ENCODE data around the gene ARAP2.
A peak's percentile ranks its signal among the peaks of the same experiment; 100 is the strongest.

The ARAP2 gene

DNA sequence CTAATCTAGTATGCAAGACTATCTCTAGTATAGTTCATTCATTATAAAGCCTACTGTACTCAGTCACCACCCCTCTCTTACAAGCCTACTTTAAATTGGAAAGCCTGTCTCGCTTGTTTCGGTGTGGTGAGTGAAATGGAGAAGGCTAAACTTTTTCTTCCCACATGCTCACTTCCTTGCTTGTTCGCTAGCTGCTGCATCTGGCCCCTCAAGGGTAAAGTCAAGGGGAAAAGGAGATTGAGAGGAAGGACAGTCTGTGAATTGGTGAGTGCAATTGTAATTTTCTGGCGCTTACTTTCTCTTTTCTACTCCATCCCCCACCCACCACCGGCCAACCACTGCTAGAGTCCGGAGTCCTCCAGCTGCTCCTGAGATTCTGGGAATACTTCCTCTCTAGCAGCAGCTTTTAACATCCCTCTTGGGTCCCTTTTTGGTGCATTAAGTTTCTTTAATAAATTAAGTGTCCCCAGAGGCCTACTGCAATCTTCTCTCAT is 12.1 kb upstream of the ARAP2 start:
- DNase-seq (ENCODE audit: low read depth), result no peak

DNA sequence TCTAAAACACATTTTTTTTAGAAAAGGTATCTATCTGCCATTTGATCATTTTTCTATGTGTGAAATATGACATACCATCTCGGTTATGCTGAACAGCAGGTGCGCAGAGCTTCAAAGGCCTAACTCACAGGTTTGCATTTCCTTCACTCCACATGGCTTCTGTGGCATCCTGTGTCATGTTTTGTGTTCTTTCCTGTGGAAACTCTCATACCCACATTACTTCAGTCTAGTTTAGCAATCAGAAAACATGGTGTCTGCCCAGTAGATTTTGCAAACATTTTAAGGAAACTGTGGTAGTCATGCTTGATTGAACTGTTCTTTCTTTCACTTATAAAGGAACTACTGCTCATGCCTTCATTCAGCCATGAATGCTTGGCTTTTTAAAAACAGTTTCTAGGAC is 11.3 kb upstream of the ARAP2 start:
- DNase-seq (ENCODE audit: low read depth), result no peak

DNA sequence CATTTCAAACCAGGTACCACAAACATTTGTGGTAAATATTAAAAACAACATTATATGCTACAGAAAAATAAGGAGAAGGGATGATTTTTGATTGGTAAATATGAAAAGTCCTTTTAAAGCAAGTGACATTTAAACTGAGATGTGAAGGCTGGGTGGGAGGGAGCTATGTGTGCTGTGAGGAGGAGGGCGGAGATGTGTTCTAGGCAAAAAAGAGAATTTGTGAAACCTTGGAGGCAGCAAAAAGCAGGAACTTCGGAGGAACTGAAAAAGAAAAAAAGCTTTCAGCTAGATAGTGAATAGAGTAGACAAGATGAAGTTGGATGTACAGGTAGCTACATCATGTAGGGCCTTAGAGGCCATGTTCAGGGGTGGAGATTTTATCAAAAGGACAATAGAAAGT is 10.1 kb upstream of the ARAP2 start:
- no peak for DNase-seq (ENCODE audit: low read depth)

DNA sequence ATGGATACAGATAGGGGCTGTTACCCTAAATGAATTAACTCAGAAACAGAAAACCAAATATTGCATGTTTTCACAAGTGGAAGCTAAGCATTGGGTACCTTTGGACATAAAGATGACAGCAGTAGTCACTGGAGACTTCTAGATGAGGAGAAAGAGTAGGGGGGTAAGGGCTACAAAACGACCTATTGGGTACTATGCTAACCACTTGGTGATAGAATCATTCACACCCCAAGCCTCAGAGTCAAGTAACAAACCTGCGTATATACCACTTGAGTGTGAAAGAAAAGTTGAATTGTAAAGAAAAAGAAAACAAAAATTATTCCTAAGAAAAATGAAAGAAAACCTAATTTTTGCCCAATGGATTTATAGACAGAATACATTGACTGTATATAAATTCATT is 7.7 kb upstream of the ARAP2 start:
- no peak for DNase-seq (ENCODE audit: low read depth)

DNA sequence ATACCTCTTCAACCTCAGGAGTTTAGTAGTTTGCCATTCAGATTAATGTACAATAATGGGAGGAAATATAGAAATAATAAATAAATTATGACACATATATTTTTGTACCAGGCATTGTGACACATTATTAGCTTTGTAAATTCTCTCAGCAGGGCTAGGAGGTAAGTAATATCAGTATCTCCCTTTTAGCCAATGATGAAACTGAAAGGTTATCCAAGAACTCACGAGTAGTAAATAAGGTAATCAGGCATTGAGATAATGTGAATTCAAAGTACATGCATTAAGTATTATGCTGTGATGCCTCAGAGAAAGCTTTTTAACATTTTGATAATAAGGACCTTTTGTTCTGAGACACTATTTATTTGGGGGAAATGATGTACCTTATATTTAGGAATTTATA is 5.3 kb upstream of the ARAP2 start:
- no peak for DNase-seq (ENCODE audit: low read depth)

DNA sequence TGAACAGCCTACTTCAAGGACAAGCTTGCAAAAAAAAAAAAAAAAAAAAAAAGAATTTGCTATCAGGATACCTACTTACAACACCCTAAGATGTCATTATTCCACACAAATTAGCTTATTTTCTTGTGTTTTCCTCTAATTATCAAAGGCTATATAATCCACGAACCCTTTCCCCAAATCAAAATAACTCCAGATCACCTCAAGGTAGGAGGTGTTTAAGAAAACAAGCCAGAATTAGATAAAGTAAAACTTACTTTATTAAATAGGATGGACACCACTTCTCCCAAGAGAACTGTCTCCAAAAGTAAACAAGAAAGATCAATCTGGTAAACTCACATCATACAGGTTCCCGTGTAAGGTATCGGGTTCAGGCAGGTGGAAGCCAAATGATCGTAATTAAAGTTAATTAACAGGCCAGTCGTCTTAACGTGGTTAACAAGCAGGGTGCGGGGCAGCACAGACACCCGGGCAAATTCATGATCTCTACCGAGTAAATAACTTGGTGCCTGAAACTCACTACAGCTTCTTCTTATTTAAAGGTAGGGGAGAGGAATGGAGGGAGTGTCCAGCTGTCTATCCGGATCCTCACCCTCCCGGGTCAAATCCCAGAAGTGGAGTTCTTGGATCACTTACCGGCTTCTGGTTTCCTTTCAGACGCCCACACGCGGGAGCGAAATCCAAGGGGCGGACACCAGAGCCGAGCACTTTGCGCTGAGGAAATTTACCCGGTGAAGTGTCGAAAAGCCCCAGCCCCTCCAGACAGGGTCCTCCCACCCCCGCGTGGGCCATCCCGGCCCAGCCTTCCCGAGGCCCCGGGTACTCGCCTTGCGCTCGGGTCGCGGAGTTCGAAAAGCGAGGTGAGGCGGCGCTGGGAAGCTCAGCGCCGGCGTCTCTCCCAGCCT is 708 bp downstream of the ARAP2 start:
- no peak for DNase-seq (ENCODE audit: low read depth)

DNA sequence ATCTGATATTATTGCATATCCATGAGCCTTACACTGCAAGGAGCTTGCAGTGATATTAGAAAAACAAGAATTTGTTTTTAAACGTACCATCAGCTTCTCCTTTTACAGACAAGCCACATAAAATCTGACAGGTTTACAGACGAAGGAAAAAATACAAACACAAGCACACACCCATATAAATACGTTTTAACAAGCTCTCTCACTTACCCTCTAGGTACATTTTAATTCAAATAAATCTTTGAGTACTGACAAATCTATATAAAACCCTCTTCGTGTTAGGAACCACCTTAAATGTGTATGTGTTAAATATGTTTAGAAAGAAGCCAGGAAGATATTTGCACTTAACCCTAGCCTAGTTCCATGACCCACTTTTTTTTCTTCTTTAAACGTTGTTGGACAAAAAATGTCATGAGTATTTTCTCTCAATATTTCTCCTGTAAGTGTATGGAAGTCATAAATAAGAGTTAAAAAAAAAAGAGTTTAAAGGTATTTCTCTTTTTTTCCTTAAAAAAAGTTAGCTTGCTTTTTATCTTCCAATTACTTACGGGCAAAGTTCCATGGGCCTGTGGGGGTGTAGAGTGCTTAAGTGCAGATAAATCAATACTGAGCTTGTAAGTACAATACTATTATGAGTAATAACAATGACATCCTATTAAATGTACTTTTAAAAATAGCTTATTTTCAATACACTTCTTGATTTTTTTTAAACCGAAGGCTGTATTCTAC is 1.5 kb downstream of the ARAP2 start:
- no peak for DNase-seq (ENCODE audit: low read depth)

DNA sequence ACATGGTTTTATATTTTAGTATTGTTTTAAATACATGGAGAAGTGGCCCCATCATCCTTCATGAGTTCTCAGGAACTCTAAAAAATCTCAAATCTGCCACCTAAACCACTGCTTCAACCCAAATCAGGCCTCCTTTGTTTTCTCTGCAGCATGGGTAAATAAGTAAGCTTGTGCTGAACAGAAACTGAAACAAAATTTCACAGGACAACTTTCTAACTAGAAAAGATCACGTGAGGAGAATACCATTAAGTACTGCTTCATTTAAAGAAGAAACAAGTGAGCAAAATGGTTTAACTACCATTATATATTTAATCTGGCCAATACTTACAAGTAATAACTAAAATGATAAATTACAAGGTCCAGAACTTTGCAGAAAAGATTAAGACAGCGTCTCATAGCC is 2.5 kb downstream of the ARAP2 start:
- no peak for DNase-seq (ENCODE audit: low read depth)

DNA sequence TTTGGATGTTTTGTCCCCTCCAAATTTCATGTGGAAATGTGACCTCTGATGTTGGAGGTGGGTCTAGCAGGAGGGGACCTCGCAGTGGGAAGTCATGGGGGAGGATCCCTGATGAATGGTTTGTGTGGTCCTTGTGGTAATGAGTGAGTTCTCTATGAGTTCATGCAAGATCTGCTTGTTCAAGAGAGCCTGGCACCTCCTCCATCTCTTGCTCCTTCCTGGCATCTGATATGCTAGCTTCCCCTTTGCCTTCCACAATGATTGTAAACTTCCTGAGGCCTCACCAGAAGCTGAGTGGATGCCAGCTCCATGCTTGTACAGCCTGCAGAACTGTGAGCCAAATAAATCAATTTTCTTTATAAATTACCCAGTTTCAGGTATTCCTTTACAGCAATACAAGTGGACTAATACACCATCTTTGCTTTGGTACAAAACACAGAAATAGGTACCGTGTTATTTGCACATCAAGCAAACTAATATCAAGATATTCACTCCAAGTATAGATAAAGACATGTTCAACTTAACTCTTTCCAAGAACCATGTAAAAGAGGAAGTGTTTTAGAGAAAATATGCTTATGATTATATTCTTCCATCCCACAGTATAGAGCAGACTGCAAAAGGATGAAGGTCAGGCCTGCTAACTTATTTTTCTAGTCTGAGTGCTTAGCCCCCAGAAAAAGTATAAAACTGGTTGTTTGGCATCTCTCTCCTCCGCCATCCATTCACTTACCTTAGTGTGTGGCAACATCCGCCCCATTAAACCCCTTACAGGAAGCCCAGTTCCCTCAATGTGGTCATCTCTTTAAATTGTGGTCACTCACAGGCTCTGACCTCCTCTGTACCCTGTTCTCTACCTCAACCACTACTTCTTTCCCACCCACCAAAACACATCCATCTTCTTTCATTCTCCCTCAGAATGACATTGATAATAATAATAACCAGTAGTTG is 6.7 kb downstream of the ARAP2 start:
- DNase-seq (ENCODE audit: low read depth), result no peak

DNA sequence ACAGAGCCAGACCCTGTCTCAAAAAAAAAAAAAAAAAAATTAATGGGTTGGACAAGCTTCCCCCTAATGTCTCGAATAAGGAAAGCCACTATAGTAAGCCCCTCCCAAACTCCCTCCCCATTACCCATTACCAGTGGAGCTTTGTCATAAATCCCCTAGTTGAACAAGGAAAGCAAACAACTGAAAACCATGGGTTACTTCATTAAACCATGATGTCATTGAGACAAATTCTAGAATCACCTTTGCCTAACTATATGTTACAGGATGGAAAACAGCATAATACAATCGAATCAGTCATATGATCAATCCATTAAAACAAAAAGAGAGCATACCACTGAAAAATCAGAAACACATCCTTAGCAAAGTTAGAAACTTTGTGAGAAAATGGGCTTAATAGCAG is 8.2 kb downstream of the ARAP2 start:
- no peak for DNase-seq (ENCODE audit: low read depth)

DNA sequence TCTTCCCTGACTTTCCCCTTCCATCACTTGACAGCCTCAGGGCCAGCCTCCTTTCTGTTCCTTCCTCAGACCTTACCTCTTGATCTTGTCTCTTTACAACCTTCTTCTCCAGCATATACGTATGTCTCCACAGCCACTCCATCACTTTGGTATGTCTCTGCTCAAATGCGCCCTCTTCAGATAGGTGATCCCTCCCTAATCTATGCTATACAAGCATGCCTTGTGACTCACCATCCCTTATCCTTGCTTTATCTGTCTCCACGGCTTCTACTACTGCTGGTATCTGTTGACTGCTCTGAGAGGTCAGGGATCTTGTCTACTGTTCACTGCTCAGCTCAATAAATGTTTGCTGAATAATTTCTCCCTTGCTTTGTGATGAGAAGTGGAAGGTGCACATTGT is 9.0 kb downstream of the ARAP2 start:
- DNase-seq (ENCODE audit: low read depth), result peak; percentile 11

DNA sequence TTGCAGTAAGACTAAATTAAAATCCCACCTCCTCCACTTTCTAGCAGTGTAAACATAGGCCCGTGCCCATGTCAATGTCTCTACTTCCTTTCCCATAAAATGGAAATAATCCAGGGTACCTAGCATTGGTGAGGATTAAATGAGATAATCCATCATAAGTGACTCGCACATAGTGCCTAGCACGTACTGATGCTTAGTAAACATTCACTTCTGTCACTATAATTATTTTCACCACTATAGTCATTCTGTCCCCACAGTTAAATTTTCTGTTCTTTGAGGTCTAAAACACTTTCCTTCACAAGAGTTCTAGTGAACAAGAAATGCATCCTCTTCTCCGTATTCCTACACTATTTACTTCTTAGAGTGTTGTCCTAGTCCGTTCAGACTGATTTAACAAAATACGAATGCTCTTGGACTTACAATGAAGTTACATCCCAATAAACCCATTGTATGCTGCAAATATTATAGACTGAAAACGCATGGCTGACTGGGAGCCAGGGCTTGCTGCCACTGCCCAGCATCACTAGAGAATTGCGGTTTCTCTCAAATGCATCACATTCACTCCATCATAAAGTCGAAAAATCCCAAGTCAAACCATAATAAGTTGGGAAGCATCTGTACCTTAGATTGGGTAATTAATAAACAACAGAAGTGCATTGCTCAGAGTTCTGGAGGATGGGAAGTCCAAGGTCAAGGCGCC is 10.6 kb downstream of the ARAP2 start:
- DNase-seq (ENCODE audit: low read depth), result no peak

DNA sequence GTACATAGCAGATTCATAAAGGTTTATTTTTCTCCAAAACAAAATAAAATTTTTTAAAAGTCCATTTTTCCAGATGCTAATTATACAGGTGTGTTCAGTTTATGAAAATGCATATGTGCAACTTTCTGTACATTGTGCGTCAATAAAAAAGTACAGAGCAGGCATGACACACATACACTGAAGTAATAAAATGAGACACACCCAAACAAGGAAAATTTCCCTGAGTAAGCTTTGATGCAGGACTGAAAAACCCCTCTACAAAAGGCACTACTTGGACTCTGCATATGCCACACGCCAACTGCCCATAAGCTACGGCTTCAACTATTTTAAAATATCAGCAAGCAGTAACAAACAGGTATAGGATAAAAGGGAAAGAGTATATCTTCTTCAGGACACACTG is 13.8 kb downstream of the ARAP2 start:
- no peak for DNase-seq (ENCODE audit: low read depth)

DNA sequence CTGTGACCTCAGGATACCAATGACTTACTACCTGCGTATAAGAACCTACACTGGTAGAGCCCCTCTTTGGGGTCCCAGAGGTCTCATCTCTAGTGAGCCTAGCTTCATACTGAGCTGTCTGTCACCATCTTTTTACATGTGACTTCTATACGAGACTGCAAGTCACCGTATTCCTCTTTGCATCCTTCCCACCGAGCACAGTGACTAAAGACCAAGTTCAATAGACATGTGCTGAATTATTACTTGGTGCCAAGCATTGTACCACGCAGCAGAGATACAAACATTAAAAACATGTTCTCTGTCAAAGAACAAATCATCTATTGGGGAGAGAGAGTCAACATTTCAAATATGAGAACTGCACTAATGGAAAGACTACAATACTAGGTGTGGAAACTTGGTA is 16.4 kb downstream of the ARAP2 start:
- DNase-seq (ENCODE audit: low read depth), result no peak

DNA sequence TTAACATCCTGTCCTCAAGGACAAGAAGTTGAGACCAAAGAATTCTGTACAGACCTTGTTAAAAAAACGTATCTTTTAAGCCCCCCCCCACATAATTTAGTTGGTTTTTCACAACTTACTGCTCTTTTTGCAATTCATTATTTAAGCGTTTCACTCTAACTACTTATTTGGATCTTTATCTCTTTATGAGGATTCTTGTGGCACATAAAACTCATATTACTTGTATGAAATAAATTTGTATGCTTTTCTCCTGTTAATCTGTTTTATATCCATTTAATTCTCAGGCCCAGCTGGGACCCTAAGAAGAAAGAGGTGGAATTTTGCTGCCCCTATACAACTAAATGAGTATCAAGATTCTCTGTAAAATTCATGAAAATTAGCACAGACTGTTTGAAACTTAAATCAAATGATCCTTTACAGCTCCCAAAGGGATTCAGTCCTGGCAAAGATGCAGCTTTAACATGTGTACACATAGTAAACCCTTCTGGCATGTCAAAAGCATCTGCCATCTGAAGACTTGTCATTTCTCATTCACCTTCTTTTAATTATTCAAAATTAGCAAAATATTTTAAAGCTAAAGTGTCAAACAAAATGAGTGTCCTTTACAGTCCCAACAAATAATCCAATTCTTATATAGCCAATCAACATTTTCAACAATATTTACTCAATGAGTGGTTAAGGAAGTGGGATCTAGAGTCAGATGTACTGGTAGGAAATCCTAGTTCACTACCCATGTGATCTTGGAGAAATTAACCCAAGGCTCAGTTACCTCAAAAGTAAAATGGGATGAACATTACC is 17.7 kb downstream of the ARAP2 start:
- no peak for DNase-seq (ENCODE audit: low read depth)

DNA sequence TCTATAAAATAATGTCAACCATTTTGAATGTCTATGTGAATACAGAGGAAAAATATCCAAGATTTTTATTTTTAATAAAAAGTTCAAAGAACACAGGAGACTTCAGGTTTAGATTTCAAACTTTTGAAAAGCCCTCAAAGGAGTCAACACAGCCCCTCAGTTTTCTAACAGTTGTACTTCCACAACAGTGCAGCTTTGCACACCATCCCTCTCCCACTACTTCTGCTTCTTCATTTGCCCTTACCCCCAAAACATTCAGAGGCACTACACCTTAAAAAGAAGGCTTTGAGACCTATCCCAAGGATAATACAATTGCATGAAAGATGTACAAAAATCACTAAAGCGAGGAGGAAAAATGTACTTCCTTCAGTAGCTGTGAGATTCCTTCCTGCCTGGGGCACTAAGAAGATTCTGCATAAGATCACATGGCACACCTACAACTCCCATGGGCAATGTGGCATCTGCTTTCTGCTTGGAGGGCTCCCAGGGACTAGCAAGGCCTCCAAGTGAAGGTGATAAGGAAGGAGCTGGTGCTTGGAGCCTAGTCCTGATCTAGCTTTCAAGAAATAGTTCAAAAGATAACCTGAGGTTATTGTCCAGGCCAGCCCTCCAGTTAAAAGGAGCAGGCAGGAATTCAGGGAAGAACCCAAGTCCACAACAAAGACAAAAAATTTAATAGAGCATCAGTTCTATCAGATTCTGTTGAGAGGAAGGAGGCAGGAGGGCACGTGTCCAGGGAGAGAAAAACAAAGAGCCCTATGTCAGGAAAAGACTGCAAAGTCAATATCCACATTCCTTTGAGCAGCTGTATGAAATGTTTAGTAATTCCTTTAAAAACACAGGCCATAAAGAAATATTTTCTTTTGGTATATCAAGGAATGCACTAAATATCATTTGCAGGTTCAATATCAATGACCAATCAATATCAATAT is 19.1 kb downstream of the ARAP2 start:
- DNase-seq (ENCODE audit: low read depth), result no peak

DNA sequence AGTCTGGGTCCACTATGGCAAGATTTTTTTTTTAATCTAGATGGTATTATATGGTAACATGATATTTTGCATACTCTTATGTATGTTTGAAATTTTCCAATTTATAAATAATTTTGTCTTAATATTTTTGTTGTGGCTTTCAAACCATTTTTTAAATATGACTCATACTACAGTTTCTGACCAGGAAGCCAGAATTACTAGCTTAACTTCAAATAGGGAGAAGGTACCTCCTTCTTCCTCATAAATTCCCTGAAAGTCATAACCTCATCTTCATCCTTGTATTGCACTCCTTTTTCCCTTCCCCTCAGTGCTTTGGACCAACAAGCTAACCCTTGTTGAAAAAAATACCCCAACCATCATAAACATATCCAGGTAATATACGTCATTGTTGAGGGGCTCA is 21.6 kb downstream of the ARAP2 start:
- DNase-seq (ENCODE audit: low read depth), result no peak

DNA sequence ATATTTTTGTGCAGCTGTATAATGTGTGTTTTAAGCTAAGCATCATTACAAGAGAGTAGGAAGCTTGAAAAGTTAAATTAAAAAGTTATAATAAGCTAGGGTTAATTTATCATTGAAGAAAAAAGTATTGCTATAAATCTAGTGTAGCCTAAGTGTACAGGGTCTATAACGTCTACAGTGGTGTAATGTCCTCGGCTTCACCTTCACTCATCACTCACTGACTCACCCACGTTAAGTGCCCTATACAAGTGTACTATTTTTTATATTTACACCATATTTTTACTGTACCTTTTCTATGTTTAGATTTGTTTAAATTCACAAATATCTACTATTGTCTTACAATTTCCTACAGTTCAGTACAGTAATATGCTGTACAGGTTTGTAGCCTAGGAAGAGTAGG is 23.5 kb downstream of the ARAP2 start:
- DNase-seq (ENCODE audit: low read depth), result no peak

DNA sequence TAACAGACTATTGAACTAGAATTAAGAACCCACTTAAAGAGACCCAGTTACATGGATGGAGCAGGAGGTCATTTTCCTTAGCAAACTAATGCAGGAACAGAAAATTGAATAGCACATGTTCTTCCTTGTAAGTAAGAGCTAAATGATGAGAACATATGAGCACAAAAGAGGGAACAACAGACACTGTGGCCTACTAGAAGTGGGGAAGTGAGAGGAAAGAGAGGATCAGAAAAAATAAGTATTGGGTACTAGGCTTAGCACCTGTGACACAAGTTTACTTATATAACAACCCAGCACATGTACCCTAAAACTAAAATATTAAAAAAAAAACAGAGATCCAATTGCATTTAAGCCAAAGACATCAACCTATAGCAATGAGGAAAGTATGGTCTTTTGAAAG is 26.2 kb downstream of the ARAP2 start:
- DNase-seq (ENCODE audit: low read depth), result no peak

DNA sequence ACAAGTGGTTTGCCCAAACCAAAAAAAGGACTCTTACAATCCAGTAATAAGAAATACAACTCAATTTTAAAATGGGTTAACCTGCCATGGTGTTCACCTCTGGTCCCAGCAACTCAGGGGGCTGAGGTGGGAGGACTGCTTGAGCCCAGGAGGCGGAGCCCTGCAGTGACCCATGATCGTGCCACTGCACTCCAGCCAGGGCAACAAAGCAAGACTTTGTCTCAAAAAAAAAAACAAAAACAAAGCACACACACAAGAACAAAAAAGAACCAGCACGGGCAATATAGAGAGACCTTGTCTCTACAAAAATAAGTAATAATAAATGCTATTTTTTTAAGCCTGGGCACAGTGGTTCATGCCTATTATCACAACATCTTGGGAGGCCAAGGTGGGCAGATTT is 28.7 kb downstream of the ARAP2 start:
- DNase-seq (ENCODE audit: low read depth), result no peak

All from HS-5 (cell line).